Naive B cell (primary cell): Measurements from ENCODE around the gene PATL2. TPM values are rescaled to one million over a fixed set of nuclear protein-coding genes. Genes with fewer than 3 reads are reported as not detected.

Source experiments
- ATAC-seq, 2 donors: fragments of 150-1000 bp; cut with Tn5 transposase; 2 replicates each; pipeline ENCODE4 v1.10.0; 2021; ENCODE audit warnings: low read depth in 2 of 2, mild to moderate bottlenecking in 2 of 2, moderate library complexity in 2 of 2
- DNase-seq: peaks from one replicate; pipeline ENCODE4 v3.0.0; 2022
- H3K27ac Mint-ChIP-seq, 6 donors: one replicate each; pipeline ENCODE4 v1.8.0; 2020 to 2022; ENCODE audit warnings: mild to moderate bottlenecking in 6 of 6, mixed read lengths in 6 of 6, moderate library complexity in 5 of 6, inconsistent platforms in 2 of 6
- H3K27me3 Mint-ChIP-seq, 3 donors: one replicate each; pipeline ENCODE4 v1.8.0; 2021 to 2022; ENCODE audit warnings: mixed read lengths in 3 of 3, mild to moderate bottlenecking in 1 of 3
- H3K36me3 Mint-ChIP-seq, 2 donors: one replicate each; pipeline ENCODE4 v1.8.0; 2020 to 2022; ENCODE audit warnings: mixed read lengths in 2 of 2, inconsistent platforms in 1 of 2, mild to moderate bottlenecking in 1 of 2
- H3K4me1 Mint-ChIP-seq, 3 donors: one replicate each; pipeline ENCODE4 v1.8.0; 2020 to 2022; ENCODE audit warnings: mixed read lengths in 3 of 3, inconsistent platforms in 1 of 3, mild to moderate bottlenecking in 1 of 3, moderate library complexity in 1 of 3
- H3K4me3 Mint-ChIP-seq, 8 donors: one replicate each; pipeline ENCODE4 v1.8.0; 2020 to 2022; ENCODE audit warnings: mild to moderate bottlenecking in 8 of 8, mixed read lengths in 8 of 8, moderate library complexity in 8 of 8, inconsistent platforms in 2 of 8
- H3K9me3 Mint-ChIP-seq, 7 donors: one replicate each; pipeline ENCODE4 v1.8.0; 2020 to 2022; ENCODE audit warnings: mixed read lengths in 7 of 7, mild to moderate bottlenecking in 5 of 7, inconsistent platforms in 2 of 7, moderate library complexity in 1 of 7
- polyA plus RNA-seq, 6 donors: library from polyadenylated mRNA; unstranded; fragments of 300-500 nt; fragmentation: Illumina TruSeq; gene quantifications; one replicate each; pipeline ENCODE4 v1.2.3, GENCODE V29; 2021; ENCODE audit warnings: low read depth in 6 of 6

PATL2 gene
- polyA plus RNA-seq, 6 donors from 2014 or later = 9.3 to 28.6 (median 20.2) TPM

DNA sequence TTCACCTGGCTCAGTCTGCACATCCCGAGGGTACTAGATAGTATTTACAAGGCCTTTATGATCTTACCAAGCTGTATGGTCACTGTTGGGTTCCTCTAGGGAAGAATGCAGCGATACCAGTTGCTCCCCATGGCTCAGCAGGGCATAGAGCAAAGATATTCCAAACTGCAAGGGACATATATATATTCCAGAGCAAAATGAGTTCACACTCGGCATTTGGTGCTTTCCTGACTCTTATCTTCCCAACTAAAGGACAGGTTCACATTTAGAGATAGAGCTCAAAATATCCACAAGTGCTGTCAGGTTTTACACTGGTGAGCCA lies 44.1 kb downstream of the PATL2 start:
- H3K9me3 Mint-ChIP-seq = no peaks in the 10 kb centered on the region
- H3K27ac Mint-ChIP-seq = peak overlapping the region; percentile 93 to 98 (median 96)
- no peaks in the 10 kb centered on the region for H3K27me3 Mint-ChIP-seq
- no peak for DNase-seq
- no peak for ATAC-seq
- H3K4me1 Mint-ChIP-seq = peaks cover 49 to 91% (median 73%) of the 10 kb centered on the region in 3 donors
- peak overlapping the region; percentile 65 to 86 (median 74) for H3K4me3 Mint-ChIP-seq
- H3K36me3 Mint-ChIP-seq = no peaks in the 10 kb centered on the region

DNA sequence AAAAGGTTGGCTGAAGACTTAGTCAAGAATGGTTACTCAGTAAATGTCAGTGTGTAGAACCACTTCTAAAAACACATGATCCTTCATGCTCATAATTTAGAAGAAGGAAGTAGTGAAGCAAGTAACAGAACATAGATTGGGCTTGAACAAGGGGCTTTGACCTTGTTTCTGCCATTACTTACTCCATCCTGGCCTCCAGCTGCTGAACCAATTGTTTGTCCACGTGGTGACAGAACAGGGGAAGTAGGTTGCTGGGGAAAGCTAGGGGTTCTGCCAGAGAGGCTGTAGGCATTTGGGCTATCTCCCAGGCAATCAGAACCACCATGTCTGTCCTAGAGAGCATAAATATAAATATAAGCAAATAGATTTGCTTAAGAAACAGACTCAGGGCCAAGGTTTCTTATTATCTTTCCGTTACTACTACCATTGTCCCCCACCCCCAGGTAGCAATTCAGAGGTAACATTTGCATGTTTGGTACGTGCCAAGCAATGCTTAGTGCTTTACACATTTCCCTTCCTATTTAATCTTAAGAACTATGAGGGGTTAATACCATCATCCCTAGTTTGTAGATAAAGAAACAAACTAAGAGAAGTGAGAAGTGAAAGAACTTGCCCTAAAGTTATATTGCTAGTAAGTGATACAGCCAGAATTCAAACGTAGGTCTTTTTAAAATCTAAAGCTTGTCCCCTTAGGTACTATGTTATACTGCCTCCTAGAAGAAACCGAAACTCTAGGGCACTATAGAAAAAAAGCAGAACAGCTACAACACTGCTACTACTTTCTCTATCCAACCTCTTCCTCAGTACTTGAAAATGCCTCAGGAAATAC lies 44.7 kb downstream of the PATL2 start:
- no peaks in the 10 kb centered on the region for H3K9me3 Mint-ChIP-seq
- peaks cover 51 to 91% (median 72%) of the 10 kb centered on the region in 3 donors for H3K4me1 Mint-ChIP-seq
- no peaks in the 10 kb centered on the region for H3K36me3 Mint-ChIP-seq
- no peaks in the 10 kb centered on the region for H3K27me3 Mint-ChIP-seq
- peak overlapping the region; percentile 65 to 86 (median 74) for H3K4me3 Mint-ChIP-seq
- ATAC-seq = peak; percentile 15 to 21
- peak; percentile 49 for DNase-seq
- peak overlapping the region; percentile 93 to 98 (median 96) for H3K27ac Mint-ChIP-seq

DNA sequence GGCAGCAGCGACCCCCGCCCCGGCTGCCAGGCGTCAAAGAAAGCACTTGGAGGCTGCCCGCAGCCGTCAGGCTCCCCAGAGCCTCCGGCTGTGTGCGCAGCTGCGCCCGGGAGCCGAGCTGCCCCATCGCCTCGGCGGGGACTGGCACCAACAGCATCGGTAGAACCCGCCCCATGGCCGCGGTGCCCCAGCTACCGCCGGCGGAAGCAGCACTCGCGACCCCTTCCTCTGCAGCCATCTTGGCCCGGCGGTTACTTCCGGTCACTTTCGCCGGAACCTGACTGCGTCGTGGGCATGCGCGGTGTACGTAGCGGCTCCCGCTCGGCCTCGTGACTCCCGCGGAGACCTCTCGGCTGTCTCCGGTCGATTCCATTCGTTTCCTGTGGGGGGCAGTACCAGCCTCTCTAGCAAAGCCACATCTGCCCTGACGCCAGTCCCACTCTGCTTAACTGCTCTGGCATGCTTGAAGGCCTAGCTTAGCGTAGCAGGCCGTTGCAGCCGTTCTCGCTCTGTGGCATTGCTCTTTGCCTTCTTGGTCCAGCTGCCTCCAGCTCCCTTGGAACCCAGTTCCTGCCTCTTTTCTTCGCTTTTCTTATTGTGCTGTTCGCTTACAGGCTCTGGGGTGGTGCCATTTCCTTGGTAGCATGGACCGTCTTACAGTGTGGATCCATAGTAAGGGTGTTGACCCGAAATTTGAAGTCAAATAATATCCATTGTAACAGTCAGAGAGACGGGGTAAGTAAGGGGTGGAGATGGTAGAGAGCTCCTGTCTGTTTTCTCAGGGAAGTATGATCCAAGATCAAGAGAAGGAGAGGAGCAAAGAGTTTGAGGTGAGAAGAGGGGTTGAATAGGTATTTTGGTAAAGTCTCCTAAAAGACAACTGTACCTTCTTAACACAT lies 47.5 kb downstream of the PATL2 start, which contains the start of gene SPG11:
SPG11 (minus strand) TSS at position 253 of the 899 bp plus-strand sequence; CDS start at position 238, 15 bp downstream.
- Mint-ChIP-seq H3K27me3 (no peaks in the 10 kb centered on the region), H3K4me3 (peak within 1 kb of the TSS; percentile 96 to 100 (median 99)), H3K27ac (peak within 1 kb of the TSS; percentile 96 to 100 (median 99)), H3K36me3 (peaks cover 3 to 6% of the 10 kb centered on the region in 2 donors), H3K4me1 (peaks cover 38 to 72% (median 50%) of the 10 kb centered on the region in 3 donors), H3K9me3 (no peaks in the 10 kb centered on the region)
- ATAC-seq (peak; percentile 74 to 75), DNase-seq (peak; percentile 92)

DNA sequence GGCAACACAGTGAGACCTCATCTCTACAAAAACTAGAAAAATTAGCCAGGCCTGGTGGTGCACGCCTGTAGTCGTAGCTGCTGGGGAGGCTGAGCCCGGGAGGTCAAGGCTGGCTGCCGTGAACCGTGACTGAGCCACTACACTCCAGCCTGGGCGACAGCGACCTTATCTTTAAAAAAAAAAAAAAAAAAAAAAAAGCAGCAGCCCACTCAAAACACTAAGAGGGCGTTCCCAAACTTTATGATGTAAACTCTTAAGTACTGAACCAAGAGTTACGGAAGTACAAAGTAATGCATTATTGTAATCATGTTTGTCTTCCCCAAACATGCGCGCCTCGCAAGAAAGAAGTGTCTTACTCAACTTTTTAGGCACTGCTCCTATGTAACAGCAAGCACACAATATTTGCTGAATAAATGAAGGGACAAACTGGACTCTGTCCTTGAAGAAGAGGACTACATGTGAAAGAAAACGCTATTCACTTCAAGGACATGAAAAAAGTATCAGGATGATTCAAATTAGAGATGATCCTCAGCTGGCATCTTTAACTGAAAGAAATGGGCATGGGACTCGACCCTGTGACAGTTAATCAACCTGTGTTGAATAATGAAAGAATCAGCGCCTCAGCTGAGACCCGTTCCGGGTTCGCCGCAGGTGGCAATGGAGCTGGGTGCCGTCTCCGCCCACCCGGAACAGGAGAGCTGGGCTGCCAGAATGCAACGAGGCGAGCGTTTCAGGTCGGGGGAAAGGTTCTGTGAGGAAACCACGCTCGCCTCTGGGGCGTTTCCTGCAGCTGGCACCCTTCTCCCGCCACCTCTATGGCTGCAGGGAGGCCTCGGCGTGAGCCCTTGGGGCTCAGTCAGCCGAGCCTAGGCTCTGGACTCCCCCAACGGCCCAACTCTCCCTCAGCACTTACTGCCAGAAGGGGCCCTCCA lies 48.4 kb downstream of the PATL2 start:
- Mint-ChIP-seq H3K4me3 (peak overlapping the region; percentile 96 to 100 (median 99)), H3K27me3 (no peaks in the 10 kb centered on the region), H3K27ac (peak overlapping the region; percentile 96 to 100 (median 99)), H3K4me1 (peaks cover 34 to 63% (median 43%) of the 10 kb centered on the region in 3 donors), H3K9me3 (no peaks in the 10 kb centered on the region), H3K36me3 (peaks cover 3 to 8% of the 10 kb centered on the region in 2 donors)
- ATAC-seq (peak; percentile 69 to 71), DNase-seq (peak; percentile 85)

DNA sequence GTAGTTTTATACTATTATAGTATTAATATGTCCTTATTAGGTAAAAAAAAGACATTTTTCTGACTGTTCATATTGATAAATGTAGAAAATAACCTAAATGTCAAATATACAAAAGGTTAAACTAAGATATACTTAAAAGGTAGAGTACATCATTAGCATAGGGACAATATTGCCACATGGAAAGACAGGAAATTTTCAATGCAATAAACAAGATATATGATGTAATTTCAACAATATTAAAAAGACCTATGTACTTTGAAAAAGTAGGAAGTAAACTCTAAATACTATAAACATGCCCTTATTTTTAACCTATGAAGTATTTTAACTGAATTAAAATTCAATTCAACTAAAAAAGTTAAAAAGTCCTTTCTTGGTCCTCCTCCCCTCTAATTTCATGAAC lies 49.5 kb downstream of the PATL2 start:
- Mint-ChIP-seq H3K9me3 (no peaks in the 10 kb centered on the region), H3K27ac (peak overlapping the region; percentile 59 to 99 (median 93)), H3K27me3 (no peaks in the 10 kb centered on the region), H3K4me1 (peaks cover 26 to 53% (median 33%) of the 10 kb centered on the region in 3 donors), H3K36me3 (peaks cover 3 to 9% of the 10 kb centered on the region in 2 donors), H3K4me3 (peak overlapping the region in 5 of 8 donors; percentile 40 to 100 (median 67))
- DNase-seq (no peak), ATAC-seq (no peak)

DNA sequence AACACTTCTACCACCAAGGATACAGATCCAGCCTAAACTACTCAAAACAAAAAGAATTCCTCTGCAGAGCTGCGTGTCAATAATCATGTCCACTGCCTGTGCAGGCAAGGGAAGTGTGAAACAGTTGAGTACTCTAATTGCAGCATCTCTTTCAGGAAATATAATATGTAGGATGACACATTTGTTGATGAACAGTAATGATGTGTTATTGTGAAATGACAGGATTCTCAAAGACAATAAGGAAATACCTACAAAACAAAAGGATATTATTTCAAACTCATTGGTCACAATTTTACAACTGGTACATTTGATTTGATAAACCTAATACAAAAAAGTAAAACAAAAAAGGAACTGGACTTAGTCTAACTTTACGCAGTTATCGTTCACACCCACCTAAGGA lies 52.1 kb downstream of the PATL2 start:
- Mint-ChIP-seq H3K27ac (peak overlapping the region in 5 of 6 donors; percentile 3 to 90 (median 54)), H3K36me3 (peaks cover 3 to 20% of the 10 kb centered on the region in 2 donors), H3K9me3 (no peaks in the 10 kb centered on the region), H3K4me3 (no peak overlapping the region), H3K4me1 (peaks cover 21 to 37% (median 33%) of the 10 kb centered on the region in 3 donors), H3K27me3 (no peaks in the 10 kb centered on the region)
- DNase-seq (no peak), ATAC-seq (no peak)

DNA sequence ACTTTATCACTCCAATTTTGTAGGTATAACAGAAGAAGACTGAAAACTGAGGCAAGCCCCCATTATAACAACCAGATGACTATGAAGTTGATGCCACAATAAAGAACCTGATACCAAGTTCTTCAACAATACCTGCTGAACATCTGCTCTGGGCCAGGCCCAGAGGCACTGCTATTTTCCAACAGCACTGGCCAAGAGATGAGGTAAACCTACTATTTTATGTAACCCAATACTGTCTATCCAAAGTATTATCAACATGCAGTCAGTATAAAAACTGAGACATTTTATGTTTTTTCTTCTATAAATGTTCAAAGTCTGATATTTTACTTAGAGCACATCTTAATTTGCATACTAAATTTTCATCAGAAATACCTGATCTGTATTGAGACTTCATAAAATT lies 53.7 kb downstream of the PATL2 start:
- peaks cover 3 to 29% of the 10 kb centered on the region in 2 donors for H3K36me3 Mint-ChIP-seq

DNA sequence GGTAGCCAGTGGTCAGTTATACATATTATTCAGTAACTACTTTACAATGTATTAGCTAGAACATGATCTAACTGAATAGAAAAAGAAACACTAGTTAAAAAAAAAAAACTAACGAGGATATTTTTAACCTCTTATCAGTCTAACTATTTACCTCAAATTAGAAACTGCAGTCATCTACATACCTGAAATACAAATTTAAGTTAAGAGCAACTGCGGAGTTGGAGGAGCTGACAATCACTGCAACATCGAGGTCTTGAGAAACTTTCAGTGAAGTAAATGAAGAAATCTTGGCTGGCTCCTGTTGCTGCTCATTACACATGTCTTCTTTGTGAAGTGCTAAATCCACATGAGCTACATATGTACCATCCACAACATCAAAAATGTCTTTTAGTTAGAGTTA lies 54.2 kb downstream of the PATL2 start:
- no peak for ATAC-seq
- H3K9me3 Mint-ChIP-seq = no peaks in the 10 kb centered on the region
- H3K4me1 Mint-ChIP-seq = peaks cover 16 to 31% (median 28%) of the 10 kb centered on the region in 3 donors
- DNase-seq = no peak
- H3K36me3 Mint-ChIP-seq = peaks cover 3 to 29% of the 10 kb centered on the region in 2 donors
- H3K4me3 Mint-ChIP-seq = no peak overlapping the region
- H3K27ac Mint-ChIP-seq = peak overlapping the region in 2 of 6 donors; percentile 12 to 36
- H3K27me3 Mint-ChIP-seq = no peaks in the 10 kb centered on the region

More for the DNA sequence above, 53.7 kb downstream of the PATL2 start:
- Mint-ChIP-seq H3K4me1 (peaks cover 17 to 33% (median 31%) of the 10 kb centered on the region in 3 donors), H3K9me3 (no peaks in the 10 kb centered on the region), H3K27ac (peak overlapping the region in 2 of 6 donors; percentile 36 to 67), H3K27me3 (no peaks in the 10 kb centered on the region), H3K4me3 (no peak overlapping the region)
- DNase-seq (no peak), ATAC-seq (no peak)

DNA sequence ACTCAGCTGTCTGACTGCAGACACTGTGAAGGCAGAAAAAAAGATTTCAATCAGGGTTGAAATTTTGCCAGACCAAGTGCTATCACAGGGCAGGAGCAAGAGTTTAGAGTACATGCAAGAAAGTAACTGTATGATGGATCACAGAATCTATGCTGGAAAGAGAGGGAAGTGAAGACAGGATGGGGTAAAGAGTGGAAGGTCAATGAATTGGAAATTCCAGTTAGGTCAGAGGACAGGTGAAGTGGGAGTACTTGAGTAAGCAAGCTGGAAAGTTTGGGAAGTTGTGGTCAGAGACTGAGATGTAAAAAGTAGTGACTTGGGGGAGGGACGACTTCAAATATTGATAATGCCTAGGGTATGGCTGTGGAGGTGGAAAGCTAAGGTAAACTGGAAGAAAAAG lies 54.8 kb downstream of the PATL2 start:
- DNase-seq (no peak), ATAC-seq (no peak)
- Mint-ChIP-seq H3K27ac (peak overlapping the region in 4 of 6 donors; percentile 0 to 88 (median 50)), H3K4me3 (no peak overlapping the region), H3K9me3 (no peaks in the 10 kb centered on the region), H3K4me1 (peaks cover 13 to 32% (median 25%) of the 10 kb centered on the region in 3 donors), H3K36me3 (peaks cover 3 to 34% of the 10 kb centered on the region in 2 donors), H3K27me3 (no peaks in the 10 kb centered on the region)

DNA sequence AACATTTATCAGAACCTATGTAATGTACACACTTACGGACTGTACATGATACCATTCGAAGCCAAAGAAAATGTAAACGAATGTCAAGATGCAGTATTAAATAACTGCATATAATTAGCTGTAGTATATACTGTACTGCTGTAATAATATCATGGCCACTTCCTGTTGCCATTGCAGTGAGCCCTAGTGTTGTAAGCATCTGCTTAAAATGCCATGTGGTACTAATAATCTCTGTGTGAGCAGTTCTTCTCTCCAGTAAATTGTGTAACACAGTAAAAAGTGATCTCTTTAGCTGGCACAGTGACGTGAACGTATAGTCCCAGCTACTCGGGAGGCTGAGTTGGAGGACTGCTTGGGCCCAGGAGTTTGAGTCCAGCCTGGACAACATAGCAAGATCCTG lies 56.3 kb downstream of the PATL2 start:
- no peaks in the 10 kb centered on the region for H3K27me3 Mint-ChIP-seq
- H3K9me3 Mint-ChIP-seq = no peaks in the 10 kb centered on the region
- ATAC-seq (no peak), DNase-seq (no peak)
- no peak overlapping the region for H3K4me3 Mint-ChIP-seq
- H3K4me1 Mint-ChIP-seq = peaks cover 13 to 32% (median 21%) of the 10 kb centered on the region in 3 donors
- H3K27ac Mint-ChIP-seq = peak overlapping the region in 1 of 6 donors; percentile 42
- peaks cover 3 to 36% of the 10 kb centered on the region in 2 donors for H3K36me3 Mint-ChIP-seq

DNA sequence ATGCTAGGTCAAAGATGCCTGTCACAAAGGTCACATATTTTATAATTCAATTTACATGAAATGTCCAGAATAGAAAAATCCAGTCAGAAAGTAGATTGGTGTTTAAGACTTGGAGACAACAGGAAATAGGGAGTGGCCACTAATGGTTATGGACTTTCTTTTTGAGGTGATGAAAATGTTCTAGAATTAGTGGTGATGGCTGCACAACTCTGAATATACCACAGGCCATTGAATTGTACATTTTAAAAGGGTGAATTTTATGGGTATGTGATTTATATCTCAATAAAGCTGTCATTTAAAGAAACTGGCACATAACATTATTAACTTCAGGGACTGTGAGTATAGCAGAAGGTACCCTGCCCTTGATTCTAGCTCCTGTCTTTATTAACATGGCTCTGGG lies 63.5 kb downstream of the PATL2 start:
- H3K4me3 Mint-ChIP-seq = no peak overlapping the region
- H3K9me3 Mint-ChIP-seq = peaks cover 0 to 8% (median 3%) of the 10 kb centered on the region in 7 donors
- peaks cover 31 to 44% (median 36%) of the 10 kb centered on the region in 3 donors for H3K4me1 Mint-ChIP-seq
- peak overlapping the region in 2 of 6 donors; percentile 14 to 71 for H3K27ac Mint-ChIP-seq
- H3K27me3 Mint-ChIP-seq = no peaks in the 10 kb centered on the region
- peaks cover 35 to 40% of the 10 kb centered on the region in 2 donors for H3K36me3 Mint-ChIP-seq
- no peak for ATAC-seq
- no peak for DNase-seq

DNA sequence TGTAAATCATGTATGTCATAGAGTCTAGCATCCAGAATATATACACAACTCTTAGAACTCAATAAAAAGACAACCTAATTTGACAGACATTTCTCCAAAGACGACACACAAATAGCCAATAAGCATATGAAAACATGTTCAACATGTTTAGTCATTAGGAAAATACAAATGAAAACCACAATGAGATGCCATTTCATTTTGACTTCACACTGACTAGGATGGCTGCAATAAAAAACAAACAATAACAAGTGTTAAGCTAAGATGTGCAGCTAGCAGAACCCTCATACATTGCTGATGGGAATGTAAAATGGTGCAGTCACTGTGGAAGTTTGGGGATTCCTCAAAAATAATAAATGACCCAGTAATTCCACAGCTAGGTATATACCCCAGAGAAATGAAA lies 64.1 kb downstream of the PATL2 start:
- peaks cover 31 to 47% (median 35%) of the 10 kb centered on the region in 3 donors for H3K4me1 Mint-ChIP-seq
- H3K4me3 Mint-ChIP-seq = no peak overlapping the region
- peaks cover 0 to 8% (median 3%) of the 10 kb centered on the region in 7 donors for H3K9me3 Mint-ChIP-seq
- H3K36me3 Mint-ChIP-seq = peaks cover 35 to 40% of the 10 kb centered on the region in 2 donors
- DNase-seq (no peak), ATAC-seq (no peak)
- no peaks in the 10 kb centered on the region for H3K27me3 Mint-ChIP-seq
- no peak overlapping the region for H3K27ac Mint-ChIP-seq
